DND-41 (cell line): ENCODE data around the gene TEKT5.
"Not testable (repeated sequence)": the region's sequence is repeated elsewhere in the genome, so short reads cannot be mapped to it uniquely, and the experiment has no call there.

ENCODE experiments used
- ATAC-seq: fragments of 200-7000 bp; cut with Tn5 transposase; 3 replicates; pipeline ENCODE4 v1.9.1; 2021; ENCODE audit warnings: low read depth; ENCODE audit not compliant: insufficient read depth
- DNase-seq: peaks from one replicate; pipeline ENCODE4 v3.0.0-alpha.2; 2020
- H2AFZ ChIP-seq: 2 replicates; pipeline ENCODE4 v1.6.0; 2012; ENCODE audit warnings: low read depth, low read length
- H3K27ac ChIP-seq: 2 replicates; pipeline ENCODE4 v1.5.1; 2012; ENCODE audit warnings: low read length, inconsistent platforms
- H3K27me3 ChIP-seq: fragments of 200-600 bp; sonication (generic); 2 replicates; pipeline ENCODE4 v1.6.0; 2012; ENCODE audit warnings: low read length, mild to moderate bottlenecking, inconsistent platforms; ENCODE audit not compliant: insufficient read depth, poor library complexity
- H3K36me3 ChIP-seq: 2 replicates; pipeline ENCODE4 v1.5.1; 2012; ENCODE audit warnings: low read length, inconsistent platforms; ENCODE audit not compliant: insufficient read depth
- H3K4me1 ChIP-seq: 2 replicates; pipeline ENCODE4 v1.5.1; 2012; ENCODE audit warnings: mild to moderate bottlenecking, low read length; ENCODE audit not compliant: insufficient read depth
- H3K4me2 ChIP-seq: 2 replicates; pipeline ENCODE4 v1.6.0; 2012; ENCODE audit warnings: mild to moderate bottlenecking, moderate library complexity, low read length, inconsistent platforms; ENCODE audit not compliant: insufficient read depth
- H3K4me3 ChIP-seq, 2 experiments: fragments of 200-600 bp in 1 of 2; shearing (Covaris generic) in 1 of 2; 2 replicates each; pipeline ENCODE4 v1.5.1; 2012 to 2016; ENCODE audit warnings: inconsistent platforms in 2 of 2, low read length in 2 of 2, mild to moderate bottlenecking in 2 of 2, low read depth in 1 of 2, moderate library complexity in 1 of 2
- H3K79me2 ChIP-seq: 2 replicates; pipeline ENCODE4 v1.6.0; 2012; ENCODE audit warnings: low read length, inconsistent platforms; ENCODE audit not compliant: insufficient read depth
- H3K9ac ChIP-seq: 2 replicates; pipeline ENCODE4 v1.6.0; 2012; ENCODE audit warnings: low read depth, mild to moderate bottlenecking, inconsistent platforms, low read length, moderate library complexity
- H3K9me3 ChIP-seq: 2 replicates; pipeline ENCODE4 v1.5.1; 2012; ENCODE audit warnings: low read length, moderate library complexity, mild to moderate bottlenecking, inconsistent platforms; ENCODE audit not compliant: insufficient read depth, severe bottlenecking
- H4K20me1 ChIP-seq: 2 replicates; pipeline ENCODE4 v1.6.0; 2012; ENCODE audit warnings: low read length; ENCODE audit not compliant: insufficient read depth
- CTCF ChIP-seq: IDR thresholded peaks from 2 replicates; pipeline ENCODE4 v1.5.1; 2012; ENCODE audit warnings: borderline replicate concordance, low read length, moderate library complexity, mild to moderate bottlenecking; ENCODE audit not compliant: poor library complexity, severe bottlenecking; ENCODE audit errors: extremely low read depth
- EZH2 ChIP-seq: IDR thresholded peaks from 3 replicates; pipeline ENCODE4 v1.6.1; 2012; ENCODE audit warnings: borderline replicate concordance, low read depth, mild to moderate bottlenecking, moderate library complexity, low read length, inconsistent platforms; ENCODE audit not compliant: severe bottlenecking

The TEKT5 gene

GRCh38 chr16:10741844-10742243, 47.1 kb upstream of the TEKT5 start:
- H3K4me3 ChIP-seq: no peak overlapping the region
- TF ChIP-seq EZH2 (no peak), CTCF (no peak)
- ATAC-seq (no peak), DNase-seq (no peak)
- H3K27ac ChIP-seq: no peak overlapping the region
- H3K36me3 ChIP-seq: peaks cover 3% of the 10 kb centered on the region; the same call in 1 of the 2 replicates
- no peaks in the 10 kb centered on the region for H4K20me1 ChIP-seq
- H3K79me2 ChIP-seq: peaks cover 8% of the 10 kb centered on the region
- H3K4me1 ChIP-seq: peaks cover 28% of the 10 kb centered on the region
- H3K9ac ChIP-seq: no peak overlapping the region
- H3K9me3 ChIP-seq: no peaks in the 10 kb centered on the region
- H2AFZ ChIP-seq: no peak overlapping the region
- no peak overlapping the region for H3K4me2 ChIP-seq
- no peaks in the 10 kb centered on the region for H3K27me3 ChIP-seq

- H3K4me1 ChIP-seq: peaks cover 29% of the 10 kb centered on the region
- not testable (repeated sequence) for H3K4me2 ChIP-seq, H3K9ac ChIP-seq, H3K27me3 ChIP-seq, H3K36me3 ChIP-seq, H3K4me3 ChIP-seq, H3K9me3 ChIP-seq, DNase-seq, H4K20me1 ChIP-seq, H3K79me2 ChIP-seq, H3K27ac ChIP-seq, H2AFZ ChIP-seq, ATAC-seq
Observed at GRCh38 chr16:10741249-10741648, 46.5 kb upstream of the TEKT5 start.

- Histone ChIP-seq H3K79me2 (peaks cover 8% of the 10 kb centered on the region), H3K9ac (no peak overlapping the region), H3K27me3 (no peaks in the 10 kb centered on the region), H3K9me3 (no peaks in the 10 kb centered on the region), H3K4me1 (peaks cover 29% of the 10 kb centered on the region), H3K36me3 (no peaks in the 10 kb centered on the region), H3K4me3 (no peak overlapping the region), H3K27ac (no peak overlapping the region), H2AFZ (no peak overlapping the region), H4K20me1 (no peaks in the 10 kb centered on the region), H3K4me2 (no peak overlapping the region)
- no peak for DNase-seq
- no peak for ATAC-seq
- TF ChIP-seq EZH2 (no peak), CTCF (no peak)
Observed at GRCh38 chr16:10740845-10741208, 46.1 kb upstream of the TEKT5 start.

- H3K4me2 ChIP-seq: no peak overlapping the region
- H3K27me3 ChIP-seq: no peaks in the 10 kb centered on the region
- no peak overlapping the region for H2AFZ ChIP-seq
- no peak overlapping the region for H3K27ac ChIP-seq
- TF ChIP-seq EZH2: no peak
- peaks cover 8% of the 10 kb centered on the region for H3K79me2 ChIP-seq
- H3K9ac ChIP-seq: no peak overlapping the region
- no peak overlapping the region for H3K4me3 ChIP-seq
- H3K4me1 ChIP-seq: peaks cover 27% of the 10 kb centered on the region
- H3K9me3 ChIP-seq: no peaks in the 10 kb centered on the region
- no peaks in the 10 kb centered on the region for H4K20me1 ChIP-seq
- DNase-seq: no peak
- H3K36me3 ChIP-seq: no peaks in the 10 kb centered on the region
- no peak for ATAC-seq
Observed at GRCh38 chr16:10740000-10740844, 45.5 kb upstream of the TEKT5 start.
